ENCODE results near the gene PTPRN.
"Not testable (repeated sequence)": the region's sequence is repeated elsewhere in the genome, so short reads cannot be mapped to it uniquely, and the experiment has no call there.

The PTPRN gene

GRCh38 chr2:219289195-219289536, 20.0 kb downstream of the PTPRN start:
- no CpG with 5 or more reads among the region's 6 CpGs for WGBS (ENCODE audit: extremely low coverage, insufficient coverage, low lambda C conversion rate)
- no peak overlapping the region for H3K4me2 ChIP-seq (ENCODE audit: low read length)
- H2BK5ac ChIP-seq (ENCODE audit: low read length): no peak overlapping the region
- no peaks in the 10 kb centered on the region for H3K79me2 ChIP-seq (ENCODE audit: control insufficient read depth, insufficient read depth, low read length)
- H2BK15ac ChIP-seq (replicated peaks; ENCODE audit: low read depth): no peak overlapping the region
- no peak overlapping the region for H3K9ac ChIP-seq (ENCODE audit: low read length)
- H3K23ac ChIP-seq (ENCODE audit: low read length): no peak overlapping the region
- peaks cover 2% of the 10 kb centered on the region for H3K4me1 ChIP-seq (ENCODE audit: control insufficient read depth, low read depth, low read length)
- H2BK120ac ChIP-seq (ENCODE audit: low read depth, low read length): no peak overlapping the region
- H3K27me3 ChIP-seq (ENCODE audit: insufficient read depth, low read length, poor library complexity): no peaks in the 10 kb centered on the region
- H3K56ac ChIP-seq (ENCODE audit: low read length): no peak overlapping the region
- no peak for DNase-seq
- no peaks in the 10 kb centered on the region for H3K79me1 ChIP-seq (ENCODE audit: low read length)
- H3K4ac ChIP-seq (ENCODE audit: low read depth, low read length): no peak overlapping the region
- H2AK5ac ChIP-seq (ENCODE audit: low read length): no peak overlapping the region
- no peak overlapping the region for H4K5ac ChIP-seq (ENCODE audit: low read length)
- H3K36me3 ChIP-seq (ENCODE audit: control insufficient read depth, insufficient read depth, low read length): no peaks in the 10 kb centered on the region
- no peak overlapping the region for H4K8ac ChIP-seq (ENCODE audit: low read depth, low read length)
- H3K4me3 ChIP-seq (ENCODE audit: low read length): no peak overlapping the region
- no peak overlapping the region for H3K27ac ChIP-seq (ENCODE audit: low read depth, low read length)
- H3K18ac ChIP-seq (ENCODE audit: low read length): no peak overlapping the region

GRCh38 chr2:219287580-219288265, 21.5 kb downstream of the PTPRN start:
- no peak overlapping the region for H3K18ac ChIP-seq (ENCODE audit: low read length)
- H3K36me3 ChIP-seq (ENCODE audit: control insufficient read depth, insufficient read depth, low read length): no peaks in the 10 kb centered on the region
- no peak overlapping the region for H3K27ac ChIP-seq (ENCODE audit: low read depth, low read length)
- no peak overlapping the region for H2AK5ac ChIP-seq (ENCODE audit: low read length)
- H3K79me1 ChIP-seq (ENCODE audit: low read length): no peaks in the 10 kb centered on the region
- no peak overlapping the region for H3K23ac ChIP-seq (ENCODE audit: low read length)
- H3K56ac ChIP-seq (ENCODE audit: low read length): no peak overlapping the region
- H4K5ac ChIP-seq (ENCODE audit: low read length): no peak overlapping the region
- H3K4me1 ChIP-seq (ENCODE audit: control insufficient read depth, low read depth, low read length): peaks cover 2% of the 10 kb centered on the region
- H2BK120ac ChIP-seq (ENCODE audit: low read depth, low read length): no peak overlapping the region
- no peak overlapping the region for H2BK15ac ChIP-seq (replicated peaks; ENCODE audit: low read depth)
- H3K79me2 ChIP-seq (ENCODE audit: control insufficient read depth, insufficient read depth, low read length): no peaks in the 10 kb centered on the region
- no CpG with 5 or more reads among the region's 10 CpGs for WGBS (ENCODE audit: extremely low coverage, insufficient coverage, low lambda C conversion rate)
- no peak overlapping the region for H2BK5ac ChIP-seq (ENCODE audit: low read length)
- H3K4ac ChIP-seq (ENCODE audit: low read depth, low read length): peak overlapping the region; percentile 19
- H3K4me3 ChIP-seq (ENCODE audit: low read length): no peak overlapping the region
- no peak overlapping the region for H3K4me2 ChIP-seq (ENCODE audit: low read length)
- H3K27me3 ChIP-seq (ENCODE audit: insufficient read depth, low read length, poor library complexity): no peaks in the 10 kb centered on the region
- H3K9ac ChIP-seq (ENCODE audit: low read length): no peak overlapping the region
- no peak overlapping the region for H4K8ac ChIP-seq (ENCODE audit: low read depth, low read length)
- no peak for DNase-seq

DNA sequence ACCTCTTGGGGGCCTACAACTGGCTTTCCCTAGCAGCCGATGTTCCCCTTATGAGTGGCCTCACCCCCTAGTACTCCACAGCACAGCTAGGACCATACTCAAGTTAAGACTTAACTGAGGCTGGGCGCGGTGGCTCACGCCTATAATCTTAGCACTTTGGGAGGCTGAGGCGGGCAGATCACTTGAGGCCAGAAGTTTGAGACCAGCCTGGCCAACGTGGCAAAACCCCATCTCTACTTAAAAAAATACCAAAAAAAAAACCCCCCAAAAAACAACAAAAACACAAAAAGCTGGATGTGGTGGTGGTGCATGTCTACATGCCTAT, 22.1 kb downstream of the PTPRN start:
- not testable (repeated sequence) for H3K79me1 ChIP-seq (ENCODE audit: low read length); H3K27ac ChIP-seq (ENCODE audit: low read depth, low read length); H3K27me3 ChIP-seq (ENCODE audit: insufficient read depth, low read length, poor library complexity); H3K4me1 ChIP-seq (ENCODE audit: control insufficient read depth, low read depth, low read length); H3K4ac ChIP-seq (ENCODE audit: low read depth, low read length); H3K4me3 ChIP-seq (ENCODE audit: low read length); H3K36me3 ChIP-seq (ENCODE audit: control insufficient read depth, insufficient read depth, low read length); H2BK120ac ChIP-seq (ENCODE audit: low read depth, low read length); H3K9ac ChIP-seq (ENCODE audit: low read length); H2BK15ac ChIP-seq (replicated peaks; ENCODE audit: low read depth); H3K4me2 ChIP-seq (ENCODE audit: low read length); H2BK5ac ChIP-seq (ENCODE audit: low read length); H3K23ac ChIP-seq (ENCODE audit: low read length); H3K18ac ChIP-seq (ENCODE audit: low read length); H2AK5ac ChIP-seq (ENCODE audit: low read length); H3K56ac ChIP-seq (ENCODE audit: low read length); H4K5ac ChIP-seq (ENCODE audit: low read length); H4K8ac ChIP-seq (ENCODE audit: low read depth, low read length); H3K79me2 ChIP-seq (ENCODE audit: control insufficient read depth, insufficient read depth, low read length); DNase-seq
- no CpG with 5 or more reads among the region's 6 CpGs for WGBS (ENCODE audit: extremely low coverage, insufficient coverage, low lambda C conversion rate)

DNA sequence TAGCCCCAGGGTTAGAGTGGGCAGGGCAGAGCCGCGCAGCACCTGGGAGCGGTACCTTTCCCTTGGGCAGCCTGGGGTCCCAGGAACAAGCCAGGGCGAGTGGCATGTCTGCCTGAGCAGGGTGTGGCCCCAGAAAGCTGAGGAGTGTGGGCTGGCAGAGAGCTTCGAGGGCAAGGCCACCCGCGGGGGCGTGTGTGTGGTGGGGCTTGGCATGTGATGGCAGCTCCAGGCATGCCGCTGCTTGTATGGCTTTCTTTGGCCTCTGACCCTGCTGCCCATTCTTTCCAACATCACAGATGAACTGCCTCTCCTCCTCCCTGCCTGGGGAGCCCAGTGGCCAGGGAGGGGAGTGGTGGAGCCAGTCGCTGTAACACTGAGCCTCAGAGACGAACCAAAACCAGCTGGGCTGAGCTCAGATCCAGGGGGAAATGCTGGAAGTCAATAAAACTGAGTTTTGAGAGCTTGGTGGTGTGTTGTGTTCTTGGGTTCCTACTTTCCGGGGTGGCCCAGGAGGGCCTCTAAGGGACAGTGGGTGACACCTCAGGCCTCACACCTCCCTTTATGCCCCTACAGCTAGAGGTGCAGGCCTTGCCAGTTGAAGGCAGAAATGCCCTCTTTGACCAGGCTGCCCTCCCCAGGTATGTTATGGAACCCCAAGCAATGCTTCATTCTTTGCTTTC, 22.6 kb downstream of the PTPRN start:
- Histone ChIP-seq H3K4me1 (ENCODE audit: control insufficient read depth, low read depth, low read length) (peaks cover 2% of the 10 kb centered on the region), H3K4me2 (ENCODE audit: low read length) (no peak overlapping the region), H3K4ac (ENCODE audit: low read depth, low read length) (no peak overlapping the region), H2BK120ac (ENCODE audit: low read depth, low read length) (no peak overlapping the region), H4K5ac (ENCODE audit: low read length) (no peak overlapping the region), H3K36me3 (ENCODE audit: control insufficient read depth, insufficient read depth, low read length) (no peaks in the 10 kb centered on the region), H4K8ac (ENCODE audit: low read depth, low read length) (no peak overlapping the region), H3K18ac (ENCODE audit: low read length) (no peak overlapping the region), H3K9ac (ENCODE audit: low read length) (peak overlapping the region; percentile 31), H2BK5ac (ENCODE audit: low read length) (no peak overlapping the region), H3K27ac (ENCODE audit: low read depth, low read length) (no peak overlapping the region), H3K4me3 (ENCODE audit: low read length) (no peak overlapping the region), H3K56ac (ENCODE audit: low read length) (peak overlapping the region; percentile 74), H3K79me2 (ENCODE audit: control insufficient read depth, insufficient read depth, low read length) (no peaks in the 10 kb centered on the region), H3K79me1 (ENCODE audit: low read length) (no peaks in the 10 kb centered on the region), H2AK5ac (ENCODE audit: low read length) (no peak overlapping the region), H3K23ac (ENCODE audit: low read length) (no peak overlapping the region), H3K27me3 (ENCODE audit: insufficient read depth, low read length, poor library complexity) (no peaks in the 10 kb centered on the region), H2BK15ac (replicated peaks; ENCODE audit: low read depth) (no peak overlapping the region)
- no peak for DNase-seq
- WGBS (ENCODE audit: extremely low coverage, insufficient coverage, low lambda C conversion rate): no CpG with 5 or more reads among the region's 12 CpGs

GRCh38 chr2:219285894-219286425, 23.2 kb downstream of the PTPRN start:
- Histone ChIP-seq H3K9ac (ENCODE audit: low read length) (peak overlapping the region; percentile 34), H2BK5ac (ENCODE audit: low read length) (no peak overlapping the region), H2BK15ac (replicated peaks; ENCODE audit: low read depth) (no peak overlapping the region), H3K4me2 (ENCODE audit: low read length) (no peak overlapping the region), H4K5ac (ENCODE audit: low read length) (no peak overlapping the region), H3K79me1 (ENCODE audit: low read length) (no peaks in the 10 kb centered on the region), H3K36me3 (ENCODE audit: control insufficient read depth, insufficient read depth, low read length) (no peaks in the 10 kb centered on the region), H4K8ac (ENCODE audit: low read depth, low read length) (no peak overlapping the region), H3K27me3 (ENCODE audit: insufficient read depth, low read length, poor library complexity) (no peaks in the 10 kb centered on the region), H3K23ac (ENCODE audit: low read length) (no peak overlapping the region), H3K18ac (ENCODE audit: low read length) (no peak overlapping the region), H3K27ac (ENCODE audit: low read depth, low read length) (no peak overlapping the region), H2AK5ac (ENCODE audit: low read length) (no peak overlapping the region), H3K4ac (ENCODE audit: low read depth, low read length) (no peak overlapping the region), H3K4me1 (ENCODE audit: control insufficient read depth, low read depth, low read length) (peaks cover 5% of the 10 kb centered on the region), H3K4me3 (ENCODE audit: low read length) (no peak overlapping the region), H3K79me2 (ENCODE audit: control insufficient read depth, insufficient read depth, low read length) (no peaks in the 10 kb centered on the region), H2BK120ac (ENCODE audit: low read depth, low read length) (no peak overlapping the region), H3K56ac (ENCODE audit: low read length) (peak overlapping the region; percentile 74)
- no CpG with 5 or more reads among the region's 17 CpGs for WGBS (ENCODE audit: extremely low coverage, insufficient coverage, low lambda C conversion rate)
- DNase-seq: peak; percentile 92

All from mesendoderm (in vitro differentiated cells).